Measurements from ENCODE around the gene CCNK. TPM values are rescaled to one million over a fixed set of nuclear protein-coding genes. Genes with fewer than 3 reads are reported as not detected.
A peak's percentile ranks its signal among the peaks of the same experiment; 100 is the strongest.

The CCNK gene
- total RNA-seq, 1 experiment from 2014 or later: 104 TPM

- no peak for DNase-seq
- H3K4me3 Mint-ChIP-seq (ENCODE audit: unreplicated experiment): no peak overlapping the region
- no peak overlapping the region for H3K27ac Mint-ChIP-seq (ENCODE audit: unreplicated experiment)
- no TSS peak for BruUV-seq (replicated peaks)
- ChIA-PET POLR2A (no interaction called here), CTCF (no interaction called here)
- H3K9me3 Mint-ChIP-seq (ENCODE audit: unreplicated experiment): no peaks in the 10 kb centered on the region
- no peaks in the 10 kb centered on the region for H3K27me3 Mint-ChIP-seq (ENCODE audit: insufficient read depth, unreplicated experiment)
- peaks cover 38% of the 10 kb centered on the region for H3K4me1 Mint-ChIP-seq (ENCODE audit: low read depth, unreplicated experiment)
- no peaks in the 10 kb centered on the region for H3K36me3 ChIP-seq (ENCODE audit: control insufficient read depth, insufficient read depth, low read length)
- H3K9me3 ChIP-seq: no peaks in the 10 kb centered on the region
- H3K4me1 ChIP-seq: peaks cover 20% of the 10 kb centered on the region
- H3K27me3 ChIP-seq (replicated peaks; ENCODE audit: control insufficient read depth, insufficient read depth, low read length): no peaks in the 10 kb centered on the region
- TF ChIP-seq CTCF (IDR thresholded peaks at IDR 0.05; ENCODE audit: insufficient read depth in 1 of 2, low read depth in 1 of 2, low read length in 1 of 2, severe bottlenecking in 1 of 2, unreplicated experiment in 1 of 2): no peak
- intact Hi-C loops (cut with micrococcal nuclease; ENCODE audit: unreplicated experiment): no loop called here
- no peaks in the 10 kb centered on the region for H3K36me3 Mint-ChIP-seq (ENCODE audit: insufficient read depth, unreplicated experiment)
- H3K4me3 ChIP-seq (ENCODE audit: low read depth, low read length): no peak overlapping the region
Observed at GRCh38 chr14:99473458-99473857, 7.8 kb upstream of the CCNK start.

GRCh38 chr14:99475179-99475578 lies 6.0 kb upstream of the CCNK start:
- Mint-ChIP-seq H3K4me1 (ENCODE audit: low read depth, unreplicated experiment) (peaks cover 32% of the 10 kb centered on the region), H3K27ac (ENCODE audit: unreplicated experiment) (no peak overlapping the region)
- DNase-seq: peak in 1 of 2 experiments; percentile 10

GRCh38 chr14:99475660-99476059 lies 5.5 kb upstream of the CCNK start:
- H3K36me3 ChIP-seq (ENCODE audit: control insufficient read depth, insufficient read depth, low read length): no peaks in the 10 kb centered on the region
- H3K4me1 ChIP-seq: peaks cover 20% of the 10 kb centered on the region
- intact Hi-C loops (cut with micrococcal nuclease; ENCODE audit: unreplicated experiment): no loop called here
- H3K4me3 Mint-ChIP-seq (ENCODE audit: unreplicated experiment): no peak overlapping the region
- no peaks in the 10 kb centered on the region for H3K9me3 ChIP-seq
- CTCF ChIA-PET: no interaction called here
- POLR2A ChIA-PET: interaction anchor here (0.6 kb wide), 1 partner anchor 230 kb away, joined by 4 read pairs; no protein-coding TSS in a partner anchor
- peaks cover 28% of the 10 kb centered on the region for H3K4me1 Mint-ChIP-seq (ENCODE audit: low read depth, unreplicated experiment)
- H3K27me3 ChIP-seq (replicated peaks; ENCODE audit: control insufficient read depth, insufficient read depth, low read length): no peaks in the 10 kb centered on the region
- peaks cover 7% of the 10 kb centered on the region for H3K36me3 Mint-ChIP-seq (ENCODE audit: insufficient read depth, unreplicated experiment)
- H3K27ac Mint-ChIP-seq (ENCODE audit: unreplicated experiment): no peak overlapping the region
- no peaks in the 10 kb centered on the region for H3K27me3 Mint-ChIP-seq (ENCODE audit: insufficient read depth, unreplicated experiment)
- H3K4me3 ChIP-seq (ENCODE audit: low read depth, low read length): no peak overlapping the region
- no peak for TF ChIP-seq CTCF (IDR thresholded peaks at IDR 0.05; ENCODE audit: insufficient read depth in 1 of 2, low read depth in 1 of 2, low read length in 1 of 2, severe bottlenecking in 1 of 2, unreplicated experiment in 1 of 2)
- H3K9me3 Mint-ChIP-seq (ENCODE audit: unreplicated experiment): no peaks in the 10 kb centered on the region
- DNase-seq: no peak
- BruUV-seq (replicated peaks): no TSS peak

More at GRCh38 chr14:99475179-99475578, 6.0 kb upstream of the CCNK start:
- CTCF ChIA-PET: no interaction called here
- H3K9me3 ChIP-seq: no peaks in the 10 kb centered on the region
- H3K27me3 ChIP-seq (replicated peaks; ENCODE audit: control insufficient read depth, insufficient read depth, low read length): no peaks in the 10 kb centered on the region
- Mint-ChIP-seq H3K9me3 (ENCODE audit: unreplicated experiment) (no peaks in the 10 kb centered on the region), H3K36me3 (ENCODE audit: insufficient read depth, unreplicated experiment) (peaks cover 7% of the 10 kb centered on the region), H3K27me3 (ENCODE audit: insufficient read depth, unreplicated experiment) (no peaks in the 10 kb centered on the region), H3K4me3 (ENCODE audit: unreplicated experiment) (no peak overlapping the region)
- BruUV-seq (replicated peaks): no TSS peak
- no peak overlapping the region for H3K4me3 ChIP-seq (ENCODE audit: low read depth, low read length)
- H3K4me1 ChIP-seq: peaks cover 20% of the 10 kb centered on the region
- no peaks in the 10 kb centered on the region for H3K36me3 ChIP-seq (ENCODE audit: control insufficient read depth, insufficient read depth, low read length)
- POLR2A ChIA-PET: interaction anchor here (0.6 kb wide), 2 partner anchors 164 to 230 kb away, joined by 3 to 4 read pairs; no protein-coding TSS in a partner anchor
- intact Hi-C loops (cut with micrococcal nuclease; ENCODE audit: unreplicated experiment): no loop called here
- no peak for TF ChIP-seq CTCF (IDR thresholded peaks at IDR 0.05; ENCODE audit: insufficient read depth in 1 of 2, low read depth in 1 of 2, low read length in 1 of 2, severe bottlenecking in 1 of 2, unreplicated experiment in 1 of 2)

Data from Caco-2 (cell line).